ENCODE data around the gene ZFAND2A.

Gene ZFAND2A

GRCh38 chr7:1188720-1189294, 28.8 kb upstream of the ZFAND2A start:
- no peak overlapping the region for H3K4me3 ChIP-seq (ENCODE audit: low read depth, low read length)
- no peak for TF ChIP-seq CTCF (IDR thresholded peaks at IDR 0.05; ENCODE audit: low read depth, low read length)
- in situ Hi-C loops (cut with HindIII; ENCODE audit: low sequenced_read_pairs) = no loop called here
- DNase-seq (ENCODE audit: low read depth, low spot score) = no peak

GRCh38 chr7:1187127-1187526, 27.1 kb upstream of the ZFAND2A start:
- DNase-seq (ENCODE audit: low read depth, low spot score) = no peak
- no peak for TF ChIP-seq CTCF (IDR thresholded peaks at IDR 0.05; ENCODE audit: low read depth, low read length)
- no peak overlapping the region for H3K4me3 ChIP-seq (ENCODE audit: low read depth, low read length)
- in situ Hi-C loops (cut with HindIII; ENCODE audit: low sequenced_read_pairs) = no loop called here

GRCh38 chr7:1181640-1182039, 21.6 kb upstream of the ZFAND2A start:
- TF ChIP-seq CTCF (IDR thresholded peaks at IDR 0.05; ENCODE audit: low read depth, low read length) = no peak
- no peak for DNase-seq (ENCODE audit: low read depth, low spot score)
- H3K4me3 ChIP-seq (ENCODE audit: low read depth, low read length) = no peak overlapping the region
- in situ Hi-C loops (cut with HindIII; ENCODE audit: low sequenced_read_pairs) = no loop called here

GRCh38 chr7:1181031-1181430, 21.0 kb upstream of the ZFAND2A start:
- TF ChIP-seq CTCF (IDR thresholded peaks at IDR 0.05; ENCODE audit: low read depth, low read length) = no peak
- no peak overlapping the region for H3K4me3 ChIP-seq (ENCODE audit: low read depth, low read length)
- no peak for DNase-seq (ENCODE audit: low read depth, low spot score)
- in situ Hi-C loops (cut with HindIII; ENCODE audit: low sequenced_read_pairs) = no loop called here

GRCh38 chr7:1176891-1177373, 16.9 kb upstream of the ZFAND2A start:
- no peak overlapping the region for H3K4me3 ChIP-seq (ENCODE audit: low read depth, low read length)
- DNase-seq (ENCODE audit: low read depth, low spot score) = peak; percentile 44
- TF ChIP-seq CTCF (IDR thresholded peaks at IDR 0.05; ENCODE audit: low read depth, low read length) = peak; percentile 67
- in situ Hi-C loops (cut with HindIII; ENCODE audit: low sequenced_read_pairs) = no loop called here

- peak; percentile 94 for TF ChIP-seq CTCF (IDR thresholded peaks at IDR 0.05; ENCODE audit: low read depth, low read length)
- in situ Hi-C loops (cut with HindIII; ENCODE audit: low sequenced_read_pairs) = no loop called here
- peak; percentile 69 for DNase-seq (ENCODE audit: low read depth, low spot score)
- H3K4me3 ChIP-seq (ENCODE audit: low read depth, low read length) = no peak overlapping the region
Observed at GRCh38 chr7:1175967-1176851, 16.2 kb upstream of the ZFAND2A start.

Measured in astrocyte of the spinal cord (primary cell).